ENCODE data around the gene SAMD8.

- TF ChIP-seq POLR2A (IDR thresholded peaks at IDR 0.05; ENCODE audit: low read length) (no peak), GATA1 (IDR thresholded peaks at IDR 0.05; ENCODE audit: low read depth, low read length) (no peak)
Observed at GRCh38 chr10:75189266-75190096, 78.0 kb downstream of the SAMD8 start.

All from erythroblast (primary cell).